Smooth muscle cell of the brain vasculature (primary cell): ENCODE results near the gene SLC1A7.

Source experiments
- DNase-seq: peaks from one replicate; pipeline ENCODE4 v3.0.0-alpha.2; 2012; ENCODE audit warnings: low read depth, low spot score

SLC1A7 gene

GRCh38 chr1:53062708-53063591 lies 79.5 kb downstream of the SLC1A7 start:
- no peak for DNase-seq

DNA sequence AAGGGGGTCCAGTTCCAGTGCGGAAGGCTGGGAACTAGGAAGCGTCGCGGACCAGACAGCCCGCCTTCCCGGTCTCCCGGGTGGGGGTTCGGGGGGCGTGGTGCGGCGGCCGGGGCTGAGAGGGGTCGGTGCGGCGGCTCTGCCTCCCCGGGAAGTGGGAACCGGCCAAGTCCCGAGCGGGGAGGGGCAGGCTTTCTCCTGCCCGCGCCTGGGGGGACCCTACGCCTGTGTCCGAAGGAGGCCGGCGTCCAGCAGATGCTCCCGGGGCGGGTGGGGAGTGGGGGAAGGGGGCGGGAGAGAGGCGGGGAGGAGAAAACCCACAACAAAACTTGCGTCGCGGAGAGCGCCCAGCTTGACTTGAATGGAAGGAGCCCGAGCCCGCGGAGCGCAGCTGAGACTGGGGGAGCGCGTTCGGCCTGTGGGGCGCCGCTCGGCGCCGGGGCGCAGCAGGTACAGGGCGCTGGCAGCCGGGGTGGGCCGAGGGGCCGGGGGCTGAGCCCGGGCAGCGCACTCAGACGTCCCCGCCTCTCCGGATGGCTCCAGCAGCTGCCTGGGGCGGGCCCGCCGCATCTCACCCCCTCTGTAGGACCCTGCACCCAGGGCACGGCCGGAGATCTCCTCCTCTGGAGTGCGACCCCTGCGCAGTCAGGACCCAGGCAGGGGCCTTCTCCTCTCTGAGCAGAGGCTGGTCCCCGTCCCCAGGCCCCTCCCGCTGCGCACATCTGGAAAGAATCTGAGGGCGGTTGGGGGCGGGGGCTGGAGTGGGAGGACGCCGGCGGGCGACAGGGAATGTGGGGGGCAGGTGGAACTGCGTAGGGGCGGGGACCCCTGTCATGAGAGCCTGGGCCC lies 80.4 kb downstream of the SLC1A7 start, which contains the start of gene PODN:
Gene PODN (plus strand): TSS at position 355 of the 849 bp plus-strand sequence. CDS start 7,643 bp downstream, outside the sequence.
- DNase-seq: no peak

DNA sequence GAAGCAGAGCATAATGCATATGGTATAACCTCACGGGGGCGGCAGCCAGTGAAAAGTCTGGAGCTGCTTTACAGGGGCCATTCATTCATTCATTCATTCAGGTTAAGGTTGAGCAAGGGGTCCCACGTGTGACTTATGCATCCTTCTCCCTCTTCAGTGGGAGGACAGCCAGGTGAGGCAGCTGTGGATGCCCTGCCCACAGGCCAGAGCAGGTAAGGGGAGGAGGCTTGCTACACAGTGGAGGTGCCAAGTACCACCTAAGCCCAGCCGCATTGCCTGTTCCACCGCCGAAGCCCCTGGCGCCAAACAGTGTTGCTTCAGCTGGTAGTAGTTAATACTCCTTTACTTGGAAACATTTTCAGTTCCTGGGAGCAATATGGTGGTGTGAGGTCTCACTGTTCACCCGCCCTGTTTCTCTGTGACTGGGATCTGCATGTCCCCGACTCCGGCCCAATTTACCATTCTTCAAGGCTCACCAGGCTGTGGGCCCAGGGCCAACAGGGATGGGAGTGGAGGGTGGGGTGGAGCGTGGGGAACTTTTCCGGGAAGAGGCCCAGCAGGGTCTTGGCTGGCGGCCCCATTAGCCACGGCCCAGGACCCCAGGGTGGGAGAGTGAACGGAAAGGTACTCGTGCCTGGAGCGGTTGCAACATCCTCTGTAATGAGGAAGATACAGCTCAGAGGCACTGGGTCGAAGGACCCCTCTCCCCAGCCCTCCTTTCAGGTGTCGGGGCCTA lies 81.1 kb downstream of the SLC1A7 start:
- no peak for DNase-seq

DNA sequence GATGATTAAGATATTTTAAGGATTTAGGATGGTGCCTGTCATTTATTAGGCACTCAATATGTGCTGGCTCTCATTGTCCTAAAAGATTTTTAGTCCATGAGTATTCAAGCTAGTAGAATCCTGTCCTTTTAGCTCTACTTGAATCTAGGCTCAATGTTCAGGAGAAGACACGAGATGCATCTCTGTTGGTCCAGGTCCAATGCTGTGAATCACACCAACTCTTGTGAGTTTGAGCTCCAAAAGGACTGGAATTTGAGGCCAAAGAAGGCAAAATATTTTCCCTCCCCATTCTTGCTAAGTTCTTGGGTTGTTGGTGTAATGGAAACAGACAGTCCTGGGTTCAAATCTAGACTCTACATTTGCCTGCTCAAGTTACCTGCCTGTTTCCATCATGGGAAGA lies 81.9 kb downstream of the SLC1A7 start:
- DNase-seq: no peak

GRCh38 chr1:53057127-53057526 lies 85.3 kb downstream of the SLC1A7 start:
- no peak for DNase-seq

GRCh38 chr1:53051676-53052075 lies 90.8 kb downstream of the SLC1A7 start:
- no peak for DNase-seq

DNA sequence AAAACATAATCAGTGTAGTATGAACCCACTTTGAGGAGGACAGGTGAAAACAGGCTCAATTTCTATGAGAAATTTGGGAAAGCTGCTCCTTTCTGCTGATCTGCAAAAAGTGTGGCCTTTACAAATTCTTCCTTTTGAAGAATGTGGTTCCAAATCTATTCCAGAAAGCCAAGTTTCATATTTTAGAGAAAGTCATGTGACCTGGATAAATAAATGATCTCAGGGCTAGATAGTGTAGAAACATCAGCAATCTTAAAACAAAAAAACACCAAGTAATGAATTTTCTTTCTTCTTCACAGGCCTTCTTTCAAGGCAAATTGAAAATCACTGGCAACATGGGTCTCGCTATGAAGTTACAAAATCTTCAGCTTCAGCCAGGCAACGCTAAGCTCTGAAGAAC lies 92.1 kb downstream of the SLC1A7 start:
- no peak for DNase-seq

- DNase-seq: no peak
These were observed 92.9 kb downstream of the SLC1A7 start for GRCh38 chr1:53049574-53049967.

DNA sequence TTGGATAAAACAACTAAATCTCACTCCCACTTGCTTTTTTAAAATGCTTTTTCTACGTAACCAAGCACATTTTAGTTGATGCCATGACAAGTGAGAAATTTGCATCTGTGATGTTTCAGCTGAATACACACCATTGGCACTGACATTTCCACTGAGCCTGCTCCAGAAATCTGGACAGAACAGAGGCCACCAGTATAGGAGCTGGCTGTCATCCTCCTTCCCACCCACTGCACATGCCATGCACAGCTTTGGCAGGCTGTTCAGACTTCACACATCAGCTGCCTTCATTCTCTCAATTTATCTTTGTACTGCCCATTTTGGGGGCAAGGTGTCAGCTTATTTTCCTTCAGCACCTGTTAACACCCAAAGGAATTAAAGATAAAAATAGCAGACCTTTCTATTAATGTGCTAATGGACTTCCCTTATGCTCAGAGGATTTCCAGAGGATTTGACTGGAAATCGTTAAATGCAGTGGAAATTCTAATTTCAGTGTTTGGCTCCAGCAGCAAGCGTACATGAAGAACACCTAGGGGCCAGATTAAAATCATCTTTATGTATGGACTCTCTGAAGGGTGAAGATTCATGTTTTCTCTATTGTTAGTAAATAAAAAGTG lies 93.4 kb downstream of the SLC1A7 start:
- no peak for DNase-seq

GRCh38 chr1:53047737-53048736 lies 94.4 kb downstream of the SLC1A7 start:
- no peak for DNase-seq

GRCh38 chr1:53046930-53047329 lies 95.5 kb downstream of the SLC1A7 start:
- DNase-seq: peak; percentile 67

- no peak for DNase-seq
These were observed 97.5 kb downstream of the SLC1A7 start for GRCh38 chr1:53044926-53045325.

GRCh38 chr1:53043271-53043670 lies 99.2 kb downstream of the SLC1A7 start:
- DNase-seq: no peak

DNA sequence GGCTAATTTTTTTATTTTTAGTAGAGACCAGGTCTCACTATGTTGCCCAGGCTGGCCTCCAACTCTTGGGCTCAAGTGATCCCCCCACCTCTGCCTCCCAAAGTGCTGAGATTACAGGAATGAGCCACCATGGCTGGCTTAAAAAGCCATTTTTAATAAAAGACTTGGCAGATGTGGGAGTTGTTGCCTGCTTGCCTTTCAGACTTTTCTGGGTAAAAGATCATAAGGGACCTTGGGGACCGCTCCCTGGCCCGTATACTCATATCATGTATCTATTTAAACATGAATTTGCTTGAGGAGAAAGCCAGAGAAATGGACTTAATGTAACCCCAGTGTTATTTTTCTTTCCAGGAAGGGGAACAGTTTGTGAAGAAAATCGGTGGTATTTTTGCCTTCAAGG lies 103.9 kb downstream of the SLC1A7 start:
- DNase-seq: no peak
